HEK293 (cell line): ENCODE measurements around the gene POFUT2.

Source experiments
- CTCF ChIA-PET: fragments of 350-600 bp; formaldehyde crosslinking; extraction: SDS; loops from one replicate; lab custom pipeline; 2021; ENCODE audit warnings: antibody characterized with exemption; lab: Yijun Ruan, JAX
- POLR2A ChIA-PET: fragments of 300-600 bp; formaldehyde crosslinking; extraction: SDS; loops from one replicate; lab custom pipeline; 2020; ENCODE audit warnings: antibody characterized with exemption, inconsistent platforms; lab: Yijun Ruan, JAX
- H3K27ac ChIP-seq: fragments of 200-500 bp; sonication (Bioruptor generic); 2 replicates; pipeline ENCODE4 v1.5.1; 2014; ENCODE audit warnings: low read depth, low read length, control low read depth, inconsistent platforms; ENCODE audit errors: extremely low read depth
- H3K36me3 ChIP-seq, 2 experiments: fragments of 200-500 bp in 1 of 2; sonication (Bioruptor generic) in 1 of 2; 1 replicate in 1 of 2; 2 replicates in 1 of 2; pipeline ENCODE4 v1.5.1; 2014 to 2017; ENCODE audit warnings: inconsistent platforms in 2 of 2, low read length in 2 of 2; ENCODE audit not compliant: control insufficient read depth in 2 of 2, insufficient read depth in 1 of 2
- H3K4me1 ChIP-seq: fragments of 200-500 bp; sonication (Bioruptor generic); 2 replicates; pipeline ENCODE4 v1.5.1; 2014; ENCODE audit warnings: mild to moderate bottlenecking, low read length, inconsistent platforms; ENCODE audit not compliant: control insufficient read depth, insufficient read depth
- H3K4me3 ChIP-seq: 2 replicates; pipeline ENCODE4 v1.5.1; 2011; ENCODE audit warnings: low read depth, mild to moderate bottlenecking, control low read depth, low read length, moderate library complexity
- H3K9me3 ChIP-seq: fragments of 200-500 bp; sonication (Bioruptor generic); 2 replicates; pipeline ENCODE4 v1.5.1; 2014; ENCODE audit warnings: low read depth, low read length, inconsistent platforms; ENCODE audit not compliant: control insufficient read depth, insufficient read depth
- BCL11B ChIP-seq: fragments of 450-650 bp; formaldehyde crosslinking; IDR thresholded peaks from 2 replicates; pipeline ENCODE4 v1.5.1; 2016; ENCODE audit warnings: low read depth, missing biosample characterization, missing genetic modification characterization
- GFI1B ChIP-seq: fragments of 450-650 bp; formaldehyde crosslinking; IDR thresholded peaks from 2 replicates; pipeline ENCODE4 v1.5.1; 2016; ENCODE audit warnings: missing biosample characterization, missing genetic modification characterization
- HOXA7 ChIP-seq: sonication (generic); formaldehyde crosslinking; IDR thresholded peaks from 2 replicates; pipeline ENCODE4 v1.8.1; 2022; ENCODE audit warnings: missing genetic modification reagents, borderline replicate concordance
- HOXC10 ChIP-seq: sonication (generic); formaldehyde crosslinking; IDR thresholded peaks from 2 replicates; pipeline ENCODE4 v1.8.1; 2023; ENCODE audit warnings: mild to moderate bottlenecking, missing genetic modification reagents
- KLF9 ChIP-seq: fragments of 450-650 bp; formaldehyde crosslinking; IDR thresholded peaks from 2 replicates; pipeline ENCODE4 v1.5.1; 2016; ENCODE audit warnings: missing biosample characterization, missing genetic modification characterization, low read depth
- MYNN ChIP-seq: fragments of 450-650 bp; formaldehyde crosslinking; IDR thresholded peaks from 2 replicates; pipeline ENCODE4 v1.5.1; 2016; ENCODE audit warnings: missing biosample characterization, missing genetic modification characterization, borderline replicate concordance
- SALL2 ChIP-seq: fragments of 450-650 bp; formaldehyde crosslinking; IDR thresholded peaks from 2 replicates; pipeline ENCODE4 v1.5.0; 2017; ENCODE audit warnings: missing biosample characterization, mild to moderate bottlenecking, missing genetic modification characterization, borderline replicate concordance
- ZBTB7A ChIP-seq: fragments of 450-650 bp; formaldehyde crosslinking; IDR thresholded peaks from 2 replicates; pipeline ENCODE4 v1.5.1; 2016; ENCODE audit warnings: low read depth, missing biosample characterization, missing genetic modification characterization
- ZFHX2 ChIP-seq: fragments of 450-650 bp; formaldehyde crosslinking; conservative IDR thresholded peaks from 2 replicates; pipeline ENCODE4 v1.5.1; 2016; ENCODE audit warnings: missing biosample characterization, missing genetic modification characterization
- ZNF175 ChIP-seq: fragments of 450-650 bp; formaldehyde crosslinking; IDR thresholded peaks from 2 replicates; pipeline ENCODE4 v1.5.1; 2016; ENCODE audit warnings: missing biosample characterization, missing genetic modification characterization
- ZNF211 ChIP-seq: fragments of 450-650 bp; formaldehyde crosslinking; IDR thresholded peaks from 2 replicates; pipeline ENCODE4 v1.5.1; 2016; ENCODE audit warnings: low read depth, missing biosample characterization, missing genetic modification characterization
- ZNF24 ChIP-seq: fragments of 450-650 bp; formaldehyde crosslinking; IDR thresholded peaks from 2 replicates; pipeline ENCODE4 v1.5.1; 2016; ENCODE audit warnings: missing biosample characterization, missing genetic modification characterization
- ZNF302 ChIP-seq: fragments of 450-650 bp; formaldehyde crosslinking; IDR thresholded peaks from 2 replicates; pipeline ENCODE4 v1.5.1; 2016; ENCODE audit warnings: missing biosample characterization, missing genetic modification characterization, low read depth
- ZNF416 ChIP-seq: fragments of 450-650 bp; formaldehyde crosslinking; IDR thresholded peaks from 2 replicates; pipeline ENCODE4 v1.5.1; 2016; ENCODE audit warnings: missing biosample characterization, missing genetic modification characterization
- ZNF426 ChIP-seq: fragments of 450-650 bp; formaldehyde crosslinking; IDR thresholded peaks from 2 replicates; pipeline ENCODE4 v1.5.1; 2017; ENCODE audit warnings: missing biosample characterization, missing genetic modification characterization, mild to moderate bottlenecking, inconsistent platforms, moderate library complexity
- ZNF510 ChIP-seq: fragments of 450-650 bp; formaldehyde crosslinking; IDR thresholded peaks from 2 replicates; pipeline ENCODE4 v1.5.1; 2018; ENCODE audit warnings: mild to moderate bottlenecking, missing genetic modification characterization, missing biosample characterization; ENCODE audit not compliant: insufficient replicate concordance
- ZNF549 ChIP-seq: fragments of 450-650 bp; IDR thresholded peaks from 2 replicates; pipeline ENCODE4 v1.5.1; 2018; ENCODE audit warnings: missing biosample characterization, missing genetic modification characterization, mild to moderate bottlenecking, inconsistent platforms, moderate library complexity
- ZNF571 ChIP-seq: fragments of 450-650 bp; formaldehyde crosslinking; IDR thresholded peaks from 2 replicates; pipeline ENCODE4 v1.5.0; 2017; ENCODE audit warnings: missing biosample characterization, missing genetic modification characterization
- ZNF610 ChIP-seq: fragments of 450-650 bp; formaldehyde crosslinking; IDR thresholded peaks from 2 replicates; pipeline ENCODE4 v1.5.1; 2016; ENCODE audit warnings: missing biosample characterization, missing genetic modification characterization, borderline replicate concordance
- ZNF747 ChIP-seq: fragments of 450-650 bp; formaldehyde crosslinking; IDR thresholded peaks from 2 replicates; pipeline ENCODE4 v1.5.1; 2016; ENCODE audit warnings: missing biosample characterization, missing genetic modification characterization
- ZNF837 ChIP-seq: fragments of 450-650 bp; formaldehyde crosslinking; IDR thresholded peaks from 2 replicates; pipeline ENCODE4 v1.5.1; 2016; ENCODE audit warnings: missing biosample characterization, missing genetic modification characterization
- ZSCAN23 ChIP-seq: fragments of 450-650 bp; formaldehyde crosslinking; IDR thresholded peaks from 2 replicates; pipeline ENCODE4 v1.5.1; 2016; ENCODE audit warnings: missing biosample characterization, missing genetic modification characterization
- TF ChIP-seq, protein P1 (sequence below): fragments of 450-650 bp; formaldehyde crosslinking; IDR thresholded peaks from 2 replicates; pipeline ENCODE4 v1.5.1; 2016; ENCODE audit warnings: missing biosample characterization, missing genetic modification characterization
- TF ChIP-seq, protein P2 (sequence below): fragments of 450-650 bp; formaldehyde crosslinking; conservative IDR thresholded peaks from 2 replicates; pipeline ENCODE4 v1.5.1; 2016; ENCODE audit warnings: low read depth, missing biosample characterization, missing genetic modification characterization
- TF ChIP-seq, protein P3 (sequence below): fragments of 450-650 bp; formaldehyde crosslinking; IDR thresholded peaks from 2 replicates; pipeline ENCODE4 v1.5.1; 2016; ENCODE audit warnings: missing biosample characterization, missing genetic modification characterization
- TF ChIP-seq, protein P4 (sequence below): fragments of 450-650 bp; formaldehyde crosslinking; IDR thresholded peaks from 2 replicates; pipeline ENCODE4 v1.5.1; 2016; ENCODE audit warnings: missing biosample characterization, missing genetic modification characterization

Gene POFUT2

DNA sequence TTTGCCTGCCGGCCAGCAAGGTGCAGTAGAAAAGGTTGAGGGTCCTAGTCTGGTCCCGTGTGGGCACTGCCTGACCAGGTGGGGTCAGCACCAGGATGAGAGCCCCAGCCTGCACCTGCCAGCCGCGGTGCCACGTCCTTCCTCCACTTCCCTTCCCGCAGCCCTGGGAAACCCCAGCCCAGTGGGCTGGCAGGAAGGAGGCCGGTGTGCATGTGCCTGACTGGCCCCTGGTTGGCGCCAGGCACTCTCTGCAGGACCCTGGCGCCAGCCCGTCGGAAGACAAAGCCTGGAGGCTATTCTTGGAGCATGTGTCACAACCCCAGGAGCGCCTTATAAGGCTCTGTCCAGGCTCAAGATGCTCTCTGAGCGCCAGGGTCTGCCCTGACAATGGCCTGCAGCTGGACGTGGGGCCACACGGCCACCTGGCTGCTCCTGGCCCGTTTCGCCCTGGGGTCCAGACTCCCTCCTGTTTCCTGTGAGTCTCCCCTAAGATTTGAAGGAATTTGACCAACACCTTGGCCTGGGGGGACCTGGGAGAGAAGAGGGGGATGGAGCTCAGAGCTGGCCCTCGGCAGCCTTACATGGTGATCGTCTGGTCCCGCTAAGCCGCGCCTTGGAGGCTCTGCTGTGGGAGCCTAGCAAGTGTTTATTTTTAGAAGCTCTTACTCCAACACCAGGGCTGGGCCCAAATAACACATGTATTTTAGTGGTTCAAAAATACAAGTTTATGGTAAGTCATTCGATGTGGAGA, 31.9 kb upstream of the POFUT2 start:
- TF ChIP-seq ZNF510 (tag by site-specific recombination) = no peak
- no peak for TF ChIP-seq ZNF24 (tag by site-specific recombination)
- no peak for TF ChIP-seq HOXA7 (CRISPR knock-in tag)
- TF ChIP-seq SALL2 (tag by site-specific recombination) = no peak
- TF ChIP-seq MYNN (tag by site-specific recombination) = no peak
- TF ChIP-seq, protein P1, sequence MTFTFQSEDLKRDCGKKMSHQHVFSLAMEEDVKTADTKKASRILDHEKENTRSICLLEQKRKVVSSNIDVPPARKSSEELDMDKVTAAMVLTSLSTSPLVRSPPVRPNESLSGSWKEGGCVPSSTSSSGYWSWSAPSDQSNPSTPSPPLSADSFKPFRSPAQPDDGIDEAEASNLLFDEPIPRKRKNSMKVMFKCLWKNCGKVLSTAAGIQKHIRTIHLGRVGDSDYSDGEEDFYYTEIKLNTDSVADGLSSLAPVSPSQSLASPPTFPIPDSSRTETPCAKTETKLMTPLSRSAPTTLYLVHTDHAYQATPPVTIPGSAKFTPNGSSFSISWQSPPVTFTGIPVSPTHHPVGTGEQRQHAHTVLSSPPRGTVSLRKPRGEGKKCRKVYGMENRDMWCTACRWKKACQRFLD = no peak
- TF ChIP-seq ZNF549 (tag by site-specific recombination) = no peak
- TF ChIP-seq ZNF426 = no peak
- TF ChIP-seq ZNF610 = no peak
- no peak for TF ChIP-seq ZNF211 (tag by site-specific recombination)
- no peak for TF ChIP-seq ZNF416
- TF ChIP-seq ZSCAN23 (tag by site-specific recombination) = no peak
- TF ChIP-seq ZNF837 (tag by site-specific recombination) = no peak
- no peak for TF ChIP-seq HOXC10 (CRISPR knock-in tag)
- no peak for TF ChIP-seq ZNF747 (tag by site-specific recombination)
- no peak for TF ChIP-seq GFI1B (tag by site-specific recombination)
- TF ChIP-seq ZBTB7A (tag by site-specific recombination) = no peak
- TF ChIP-seq ZNF571 = no peak
- TF ChIP-seq, all 188 proteins: peak for 0
- no peak overlapping the region for H3K4me3 ChIP-seq
- H3K9me3 ChIP-seq = no peaks in the 10 kb centered on the region
- H3K36me3 ChIP-seq = no peaks in the 10 kb centered on the region
- H3K4me1 ChIP-seq = no peaks in the 10 kb centered on the region
- ChIA-PET CTCF (interaction anchor here (1.1 to 2.2 kb wide), 3 partner anchors 11 to 179 kb away, joined by 3 to 23 read pairs (median 4); no protein-coding TSS in a partner anchor), POLR2A (interaction anchor here (0.5 to 1.2 kb wide), 2 partner anchors 32 to 528 kb away, joined by 4 to 5 read pairs; partner anchors contain the start of gene POFUT2)
- 0 out of 2 replicates have a peak overlapping the region, but pooled peaks have one; percentile 17 for H3K27ac ChIP-seq

DNA sequence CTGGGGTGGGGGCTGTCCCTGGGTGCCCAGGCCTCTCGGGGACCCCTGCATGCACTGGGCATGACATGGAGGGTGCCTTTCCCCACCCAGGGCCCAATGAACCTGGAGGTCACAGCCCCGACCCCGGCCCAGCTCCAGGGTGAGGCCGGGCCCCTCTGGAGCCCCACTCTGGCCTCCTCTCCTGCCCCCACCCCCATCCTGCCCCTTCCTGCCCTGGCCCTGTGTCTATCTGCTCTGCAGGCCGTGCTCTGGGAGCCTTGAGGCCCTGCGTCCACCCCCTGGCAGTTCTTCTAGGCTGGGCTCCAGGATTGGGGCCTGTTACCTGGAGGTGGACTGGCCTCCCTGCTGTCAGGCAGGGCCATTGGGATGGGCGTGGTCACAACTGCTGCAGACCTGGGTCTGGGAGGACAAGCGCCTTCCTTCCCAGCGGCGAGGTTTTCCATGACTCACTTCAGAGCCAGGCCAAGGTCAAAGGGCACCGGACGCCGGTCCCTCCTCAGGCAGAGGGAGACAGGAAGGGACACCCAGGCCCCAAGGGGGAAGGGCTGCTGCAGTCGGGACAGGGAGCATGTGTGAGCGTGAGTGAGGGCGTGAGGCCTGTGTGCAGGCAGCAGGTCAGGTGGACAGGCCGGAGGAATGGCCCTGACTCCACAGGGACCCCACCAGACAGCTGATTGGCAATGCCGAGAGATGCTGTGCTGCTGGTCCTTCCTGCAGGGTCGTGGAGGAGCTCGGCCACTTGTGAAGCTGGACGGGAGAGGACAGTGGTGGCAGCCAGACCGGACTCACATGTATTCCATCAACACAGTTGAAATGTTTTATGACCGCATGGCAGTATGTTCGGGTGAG, 31.1 kb upstream of the POFUT2 start:
- CTCF ChIA-PET = interaction anchor here (1.6 to 2.2 kb wide), 3 partner anchors 10 to 178 kb away, joined by 4 to 23 read pairs (median 12); no protein-coding TSS in a partner anchor
- H3K4me1 ChIP-seq = no peaks in the 10 kb centered on the region
- POLR2A ChIA-PET = no interaction called here
- H3K4me3 ChIP-seq = no peak overlapping the region
- no peaks in the 10 kb centered on the region for H3K9me3 ChIP-seq
- no peaks in the 10 kb centered on the region for H3K36me3 ChIP-seq
- H3K27ac ChIP-seq = no peak overlapping the region
- TF ChIP-seq BCL11B (tag by site-specific recombination) = peak; percentile 96
- TF ChIP-seq ZNF175 = no peak
- 0 out of 2 replicates have a peak, but pooled peaks have one; percentile 14 for TF ChIP-seq KLF9 (tag by site-specific recombination)
- TF ChIP-seq, protein P2, sequence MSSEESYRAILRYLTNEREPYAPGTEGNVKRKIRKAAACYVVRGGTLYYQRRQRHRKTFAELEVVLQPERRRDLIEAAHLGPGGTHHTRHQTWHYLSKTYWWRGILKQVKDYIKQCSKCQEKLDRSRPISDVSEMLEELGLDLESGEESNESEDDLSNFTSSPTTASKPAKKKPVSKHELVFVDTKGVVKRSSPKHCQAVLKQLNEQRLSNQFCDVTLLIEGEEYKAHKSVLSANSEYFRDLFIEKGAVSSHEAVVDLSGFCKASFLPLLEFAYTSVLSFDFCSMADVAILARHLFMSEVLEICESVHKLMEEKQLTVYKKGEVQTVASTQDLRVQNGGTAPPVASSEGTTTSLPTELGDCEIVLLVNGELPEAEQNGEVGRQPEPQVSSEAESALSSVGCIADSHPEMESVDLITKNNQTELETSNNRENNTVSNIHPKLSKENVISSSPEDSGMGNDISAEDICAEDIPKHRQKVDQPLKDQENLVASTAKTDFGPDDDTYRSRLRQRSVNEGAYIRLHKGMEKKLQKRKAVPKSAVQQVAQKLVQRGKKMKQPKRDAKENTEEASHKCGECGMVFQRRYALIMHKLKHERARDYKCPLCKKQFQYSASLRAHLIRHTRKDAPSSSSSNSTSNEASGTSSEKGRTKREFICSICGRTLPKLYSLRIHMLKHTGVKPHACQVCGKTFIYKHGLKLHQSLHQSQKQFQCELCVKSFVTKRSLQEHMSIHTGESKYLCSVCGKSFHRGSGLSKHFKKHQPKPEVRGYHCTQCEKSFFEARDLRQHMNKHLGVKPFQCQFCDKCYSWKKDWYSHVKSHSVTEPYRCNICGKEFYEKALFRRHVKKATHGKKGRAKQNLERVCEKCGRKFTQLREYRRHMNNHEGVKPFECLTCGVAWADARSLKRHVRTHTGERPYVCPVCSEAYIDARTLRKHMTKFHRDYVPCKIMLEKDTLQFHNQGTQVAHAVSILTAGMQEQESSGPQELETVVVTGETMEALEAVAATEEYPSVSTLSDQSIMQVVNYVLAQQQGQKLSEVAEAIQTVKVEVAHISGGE (tag by site-specific recombination) = no peak
- no peak for TF ChIP-seq ZSCAN23 (tag by site-specific recombination)
- no peak for TF ChIP-seq ZNF302 (tag by site-specific recombination)
- TF ChIP-seq, protein P3, sequence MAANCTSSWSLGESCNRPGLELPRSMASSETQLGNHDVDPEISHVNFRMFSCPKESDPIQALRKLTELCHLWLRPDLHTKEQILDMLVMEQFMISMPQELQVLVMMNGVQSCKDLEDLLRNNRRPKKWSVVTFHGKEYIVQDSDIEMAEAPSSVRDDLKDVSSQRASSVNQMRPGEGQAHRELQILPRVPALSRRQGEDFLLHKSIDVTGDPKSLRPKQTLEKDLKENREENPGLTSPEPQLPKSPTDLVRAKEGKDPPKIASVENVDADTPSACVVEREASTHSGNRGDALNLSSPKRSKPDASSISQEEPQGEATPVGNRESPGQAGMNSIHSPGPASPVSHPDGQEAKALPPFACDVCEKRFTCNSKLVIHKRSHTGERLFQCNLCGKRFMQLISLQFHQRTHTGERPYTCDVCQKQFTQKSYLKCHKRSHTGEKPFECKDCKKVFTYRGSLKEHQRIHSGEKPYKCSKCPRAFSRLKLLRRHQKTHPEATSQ (tag by site-specific recombination) = no peak
- TF ChIP-seq, protein P4, sequence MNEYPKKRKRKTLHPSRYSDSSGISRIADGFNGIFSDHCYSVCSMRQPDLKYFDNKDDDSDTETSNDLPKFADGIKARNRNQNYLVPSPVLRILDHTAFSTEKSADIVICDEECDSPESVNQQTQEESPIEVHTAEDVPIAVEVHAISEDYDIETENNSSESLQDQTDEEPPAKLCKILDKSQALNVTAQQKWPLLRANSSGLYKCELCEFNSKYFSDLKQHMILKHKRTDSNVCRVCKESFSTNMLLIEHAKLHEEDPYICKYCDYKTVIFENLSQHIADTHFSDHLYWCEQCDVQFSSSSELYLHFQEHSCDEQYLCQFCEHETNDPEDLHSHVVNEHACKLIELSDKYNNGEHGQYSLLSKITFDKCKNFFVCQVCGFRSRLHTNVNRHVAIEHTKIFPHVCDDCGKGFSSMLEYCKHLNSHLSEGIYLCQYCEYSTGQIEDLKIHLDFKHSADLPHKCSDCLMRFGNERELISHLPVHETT = no peak
- no peak for TF ChIP-seq ZFHX2 (tag by site-specific recombination)
